Left lung (tissue), 10 donors: Measurements from ENCODE around the gene BAIAP3. TPM values are rescaled to one million over a fixed set of nuclear protein-coding genes. Genes with fewer than 3 reads are reported as not detected.

Experiments used
- ATAC-seq: fragments of 200-7000 bp; cut with Tn5 transposase; one replicate; pipeline ENCODE4 v1.9.1; 2020; ENCODE audit warnings: moderate library complexity
- DNase-seq, 4 donors: peaks; one replicate each; pipeline ENCODE4 v3.0.0-alpha.2; 2013 to 2020
- H3K27ac ChIP-seq, 2 donors: fragments of 200-600 bp; sonication (generic) in 1 of 2; one replicate each; pipeline versions ENCODE4 v1.5.0 to v1.8.0; 2020 to 2021
- H3K27me3 ChIP-seq, 2 donors: fragments of 200-600 bp; sonication (generic) in 1 of 2; one replicate each; pipeline versions ENCODE4 v1.5.0 to v1.8.0; 2020 to 2021
- H3K36me3 ChIP-seq, 2 donors: fragments of 200-600 bp; sonication (generic) in 1 of 2; one replicate each; pipeline versions ENCODE4 v1.5.0 to v1.8.0; 2020 to 2021
- H3K4me1 ChIP-seq, 2 donors: fragments of 200-600 bp; one replicate each; pipeline ENCODE4 v1.8.0; 2021
- H3K4me3 ChIP-seq, 2 donors: fragments of 200-600 bp; sonication (generic) in 1 of 2; one replicate each; pipeline versions ENCODE4 v1.5.0 to v1.8.0; 2020 to 2021; ENCODE audit warnings: mild to moderate bottlenecking in 1 of 2
- H3K9me3 ChIP-seq, 2 donors: fragments of 200-600 bp; sonication (generic) in 1 of 2; one replicate each; pipeline versions ENCODE4 v1.5.0 to v1.8.0; 2020 to 2021
- CTCF ChIP-seq, 2 donors: fragments of 200-600 bp; sonication (generic) in 1 of 2; IDR thresholded peaks; one replicate each; pipeline versions ENCODE4 v1.5.0 to v1.8.0; 2021; ENCODE audit warnings: antibody characterized with exemption in 2 of 2
- intact Hi-C, 2 donors: fragments of 100-400 bp; cut with DNase I; formaldehyde crosslinking; loops; one replicate each; pipeline versions ENCODE4 v1.11.2 to v1.14.2; 2022
- polyA plus RNA-seq, 6 donors: library from polyadenylated mRNA; unstranded; fragments of 120-200 nt; gene quantifications; one replicate each; pipeline ENCODE4 v1.2.1, GENCODE V29; 2013; ENCODE audit not compliant: insufficient read length in 6 of 6
- total RNA-seq, 2 donors: library from RNA; stranded (reverse); fragmentation: NEBNext Ultra II Directional; extraction: Animal tissue kit (Norgen Biotek cat#: 25700); gene quantifications; one replicate each; pipeline ENCODE4 v1.2.1, GENCODE V29; 2021
- donor health status: DM: no; HTN: yes; CAD: no.
- donor health status: DM: no; HTN: no; CAD: no.

BAIAP3 gene
- total and polyA plus RNA-seq, 8 donors: 1.4 to 8.3 (median 4.2) TPM

- intact Hi-C loops: no loop called here
These were observed 18.9 kb upstream of the BAIAP3 start for GRCh38 chr16:1314399-1315068.

GRCh38 chr16:1315081-1316032, 18.1 kb upstream of the BAIAP3 start:
- Histone ChIP-seq H3K4me3 (no peak overlapping the region), H3K27me3 (no peaks in the 10 kb centered on the region), H3K4me1 (peaks cover 24 to 34% of the 10 kb centered on the region in 2 donors), H3K9me3 (no peaks in the 10 kb centered on the region), H3K27ac (no peak overlapping the region), H3K36me3 (peaks cover 0 to 84% of the 10 kb centered on the region in 2 donors)
- ATAC-seq: no peak
- no peak for TF ChIP-seq CTCF (IDR thresholded peaks at IDR 0.05)
- no peak for DNase-seq
- intact Hi-C loops: no loop called here

More at GRCh38 chr16:1314399-1315068, 18.9 kb upstream of the BAIAP3 start:
- Histone ChIP-seq H3K27ac (no peak overlapping the region), H3K4me3 (no peak overlapping the region), H3K9me3 (no peaks in the 10 kb centered on the region), H3K27me3 (no peaks in the 10 kb centered on the region), H3K4me1 (peaks cover 24 to 37% of the 10 kb centered on the region in 2 donors), H3K36me3 (peaks cover 0 to 76% of the 10 kb centered on the region in 2 donors)
- DNase-seq (no peak), ATAC-seq (no peak)
- no peak for TF ChIP-seq CTCF (IDR thresholded peaks at IDR 0.05)

GRCh38 chr16:1316033-1316405, 17.4 kb upstream of the BAIAP3 start:
- Histone ChIP-seq H3K36me3 (peaks cover 0 to 91% of the 10 kb centered on the region in 2 donors), H3K4me3 (no peak overlapping the region), H3K27me3 (no peaks in the 10 kb centered on the region), H3K4me1 (peaks cover 17 to 27% of the 10 kb centered on the region in 2 donors), H3K27ac (no peak overlapping the region), H3K9me3 (no peaks in the 10 kb centered on the region)
- DNase-seq (no peak), ATAC-seq (no peak)
- intact Hi-C loops: no loop called here
- TF ChIP-seq CTCF (IDR thresholded peaks at IDR 0.05): no peak

- Histone ChIP-seq H3K27me3 (no peaks in the 10 kb centered on the region), H3K27ac (no peak overlapping the region), H3K4me3 (no peak overlapping the region), H3K4me1 (peaks cover under 1 to 11% of the 10 kb centered on the region in 2 donors), H3K9me3 (no peaks in the 10 kb centered on the region), H3K36me3 (peaks cover 0 to 100% of the 10 kb centered on the region in 2 donors)
- TF ChIP-seq CTCF (IDR thresholded peaks at IDR 0.05): no peak
- intact Hi-C loops: no loop called here
- DNase-seq: no peak
- no peak for ATAC-seq
These were observed 15.8 kb upstream of the BAIAP3 start for GRCh38 chr16:1317479-1318267.
